HUES64 (cell line): ENCODE measurements around the gene SOCS3.

Source experiments
- H3K27ac ChIP-seq: 2 replicates; pipeline ENCODE4 v1.7.0; 2013; ENCODE audit warnings: low read depth, low read length, inconsistent platforms
- H3K27me3 ChIP-seq: 2 replicates; pipeline ENCODE4 v1.6.1; 2013; ENCODE audit warnings: mild to moderate bottlenecking, low read length; ENCODE audit not compliant: insufficient read depth
- H3K36me3 ChIP-seq: 2 replicates; pipeline ENCODE4 v1.6.1; 2013; ENCODE audit warnings: mild to moderate bottlenecking, low read length; ENCODE audit not compliant: insufficient read depth
- H3K4me1 ChIP-seq: 2 replicates; pipeline ENCODE4 v1.6.1; 2013; ENCODE audit warnings: mild to moderate bottlenecking, low read length, moderate library complexity; ENCODE audit not compliant: insufficient read depth
- H3K4me3 ChIP-seq: 2 replicates; pipeline ENCODE4 v1.5.1; 2013; ENCODE audit warnings: mild to moderate bottlenecking, low read length, moderate library complexity
- H3K9ac ChIP-seq: 2 replicates; pipeline ENCODE4 v1.6.1; 2013; ENCODE audit warnings: mild to moderate bottlenecking, low read depth, low read length
- H3K9me3 ChIP-seq: 2 replicates; pipeline ENCODE4 v1.6.1; 2013; ENCODE audit warnings: low read depth, low read length; ENCODE audit not compliant: insufficient read depth
- WGBS: fragments of 150-250, 120-280 bp; methylation state at CpG from one replicate; pipeline ENCODE4 v1.1.7; 2013; ENCODE audit warnings: missing lambda C conversion rate; 5-methylcytosine and 5-hydroxymethylcytosine counted together

The SOCS3 gene

GRCh38 chr17:78399693-78400144 is 39.8 kb upstream of the SOCS3 start:
- Histone ChIP-seq H3K36me3 (peaks cover 95% of the 10 kb centered on the region), H3K9me3 (no peaks in the 10 kb centered on the region), H3K9ac (no peak overlapping the region), H3K4me1 (no peaks in the 10 kb centered on the region), H3K27ac (no peak overlapping the region), H3K4me3 (no peak overlapping the region), H3K27me3 (no peaks in the 10 kb centered on the region)
- 80% methylated on average over 6 of the region's 6 CpGs for WGBS

GRCh38 chr17:78399028-78399692 is 39.3 kb upstream of the SOCS3 start:
- Histone ChIP-seq H3K27me3 (no peaks in the 10 kb centered on the region), H3K9ac (no peak overlapping the region), H3K4me1 (no peaks in the 10 kb centered on the region), H3K36me3 (peaks cover 90% of the 10 kb centered on the region), H3K27ac (no peak overlapping the region), H3K9me3 (no peaks in the 10 kb centered on the region), H3K4me3 (no peak overlapping the region)
- 87% methylated on average over 28 of the region's 28 CpGs for WGBS

- H3K27me3 ChIP-seq: no peaks in the 10 kb centered on the region
- 95% methylated on average over 3 of the region's 3 CpGs for whole genome bisulfite sequencing
- no peak overlapping the region for H3K4me3 ChIP-seq
- no peak overlapping the region for H3K9ac ChIP-seq
- no peaks in the 10 kb centered on the region for H3K4me1 ChIP-seq
- H3K27ac ChIP-seq: no peak overlapping the region
- peaks cover 86% of the 10 kb centered on the region for H3K36me3 ChIP-seq
- H3K9me3 ChIP-seq: no peaks in the 10 kb centered on the region
Measured at GRCh38 chr17:78398390-78398789, 38.5 kb upstream of the SOCS3 start.

DNA sequence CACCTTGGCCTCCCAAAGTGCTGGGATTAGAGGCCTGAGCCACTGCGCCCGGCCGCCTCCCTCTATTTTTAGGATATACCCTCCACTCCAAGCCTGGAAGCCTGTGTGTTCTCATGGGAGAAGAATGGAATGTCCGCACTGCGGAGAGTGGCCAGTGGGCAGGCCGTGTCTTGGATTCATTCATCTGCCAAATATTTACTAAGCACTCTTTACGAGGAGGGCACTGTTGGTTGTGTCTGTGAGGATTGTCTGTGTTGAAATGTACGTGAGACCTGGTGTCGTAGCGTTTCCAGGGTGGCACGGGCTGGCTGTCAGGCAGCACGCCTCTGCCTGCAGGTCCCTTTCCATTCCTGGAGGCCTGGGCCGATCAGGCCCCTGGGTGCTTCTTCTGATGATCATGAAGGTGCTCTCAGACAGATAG is 37.8 kb upstream of the SOCS3 start:
- H3K9ac ChIP-seq: no peak overlapping the region
- no peaks in the 10 kb centered on the region for H3K4me1 ChIP-seq
- no peaks in the 10 kb centered on the region for H3K27me3 ChIP-seq
- H3K27ac ChIP-seq: no peak overlapping the region
- no peak overlapping the region for H3K4me3 ChIP-seq
- no peaks in the 10 kb centered on the region for H3K9me3 ChIP-seq
- 81% methylated on average over 12 of the region's 13 CpGs for WGBS
- H3K36me3 ChIP-seq: peaks cover 82% of the 10 kb centered on the region

DNA sequence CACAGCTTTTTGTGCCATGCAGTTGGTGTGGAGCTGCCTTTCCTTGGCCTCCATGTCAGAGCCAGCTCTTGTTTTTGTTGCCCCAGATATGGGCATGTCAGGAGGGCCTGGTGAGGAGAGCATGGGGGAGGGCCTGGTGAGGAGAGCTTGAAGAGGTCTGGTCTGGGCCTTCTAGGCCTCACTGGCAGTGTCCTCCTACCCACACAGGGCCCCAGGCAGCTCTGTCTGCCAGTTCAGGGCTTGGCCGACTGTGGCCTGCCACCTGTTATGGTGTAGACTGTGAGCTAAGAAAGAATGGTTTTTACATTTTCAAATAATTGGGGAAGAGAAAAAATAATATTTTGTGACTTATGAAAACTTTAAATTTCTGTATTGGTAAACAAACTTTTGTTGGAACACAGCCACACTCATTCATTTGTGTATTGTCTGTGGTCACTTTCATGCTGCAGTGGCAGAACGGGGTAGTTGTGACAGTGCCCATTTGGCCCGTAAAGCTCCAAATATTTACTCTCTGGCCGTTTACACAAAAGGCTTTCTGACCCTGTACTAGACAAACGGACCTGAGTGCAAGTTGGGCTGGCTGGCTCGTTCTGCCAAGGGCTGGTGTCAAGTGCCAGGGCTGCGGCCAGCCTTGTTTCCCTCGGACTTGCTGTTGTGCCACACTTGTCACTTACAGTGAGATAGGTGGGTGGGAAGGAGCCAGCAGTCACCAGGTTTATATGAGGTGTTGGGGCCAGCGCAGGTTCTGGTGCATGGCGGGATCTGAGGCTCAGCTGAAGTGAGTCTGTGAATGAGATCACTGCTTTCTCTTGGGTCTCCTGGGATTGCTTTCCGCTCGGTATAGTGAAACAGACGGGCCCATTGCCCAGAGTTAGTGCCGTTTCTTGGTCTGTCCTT is 36.8 kb upstream of the SOCS3 start:
- no peak overlapping the region for H3K4me3 ChIP-seq
- H3K4me1 ChIP-seq: peaks cover 4% of the 10 kb centered on the region; the same call in 1 of the 2 replicates
- WGBS: 96% methylated on average over 14 of the region's 14 CpGs
- H3K27ac ChIP-seq: no peak overlapping the region
- H3K9me3 ChIP-seq: no peaks in the 10 kb centered on the region
- no peak overlapping the region for H3K9ac ChIP-seq
- H3K36me3 ChIP-seq: peaks cover 75% of the 10 kb centered on the region
- no peaks in the 10 kb centered on the region for H3K27me3 ChIP-seq

DNA sequence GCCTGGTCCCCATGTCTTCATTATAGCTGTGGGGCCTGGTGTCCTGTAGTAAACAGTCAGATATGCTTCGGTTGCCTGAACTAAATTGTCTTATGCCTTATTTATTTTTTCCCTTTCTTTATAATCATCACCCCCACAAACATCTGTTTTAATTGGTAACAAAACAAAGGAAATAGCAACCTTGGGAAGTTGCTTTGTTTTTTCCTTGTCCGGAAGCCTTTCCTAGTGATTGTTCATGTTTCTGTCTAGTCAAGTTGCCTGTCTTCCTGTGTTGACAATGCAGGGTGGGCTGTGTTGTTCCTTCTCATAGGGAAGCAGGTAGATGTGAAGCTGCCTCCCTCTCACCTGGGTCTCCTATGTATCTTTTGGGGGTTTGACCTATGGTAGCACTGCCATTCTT is 35.3 kb upstream of the SOCS3 start:
- peaks cover 64% of the 10 kb centered on the region for H3K36me3 ChIP-seq
- no peaks in the 10 kb centered on the region for H3K9me3 ChIP-seq
- no peak overlapping the region for H3K9ac ChIP-seq
- H3K27me3 ChIP-seq: no peaks in the 10 kb centered on the region
- H3K27ac ChIP-seq: no peak overlapping the region
- no peak overlapping the region for H3K4me3 ChIP-seq
- WGBS: 94% methylated on average over 2 of the region's 2 CpGs
- H3K4me1 ChIP-seq: peaks cover 11% of the 10 kb centered on the region; the same call in 1 of the 2 replicates

DNA sequence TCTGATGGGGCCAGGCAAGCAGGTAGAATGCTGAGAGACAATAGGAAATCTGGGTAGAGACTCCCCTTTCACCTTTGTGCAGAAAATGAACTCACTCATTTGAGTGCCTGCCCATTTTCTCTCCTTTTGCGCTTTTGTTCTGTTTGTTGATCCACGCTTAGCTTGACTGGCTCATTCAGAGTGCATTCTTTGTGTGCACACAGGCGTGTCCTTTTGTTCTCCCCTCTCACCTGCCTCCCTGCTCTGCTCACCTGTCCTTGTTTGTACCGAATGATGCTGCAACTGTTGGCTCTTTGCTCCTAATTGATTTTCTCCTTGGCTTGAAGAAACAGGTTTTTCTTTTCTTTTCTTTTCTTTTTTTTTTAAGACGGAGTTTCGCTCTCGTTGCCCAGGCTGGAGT is 34.3 kb upstream of the SOCS3 start:
- no peak overlapping the region for H3K4me3 ChIP-seq
- no peaks in the 10 kb centered on the region for H3K27me3 ChIP-seq
- peaks cover 55% of the 10 kb centered on the region for H3K36me3 ChIP-seq
- peaks cover 12% of the 10 kb centered on the region; the same call in 1 of the 2 replicates for H3K4me1 ChIP-seq
- H3K9ac ChIP-seq: no peak overlapping the region
- no peaks in the 10 kb centered on the region for H3K9me3 ChIP-seq
- H3K27ac ChIP-seq: no peak overlapping the region
- WGBS: 95% methylated on average over 7 of the region's 7 CpGs

DNA sequence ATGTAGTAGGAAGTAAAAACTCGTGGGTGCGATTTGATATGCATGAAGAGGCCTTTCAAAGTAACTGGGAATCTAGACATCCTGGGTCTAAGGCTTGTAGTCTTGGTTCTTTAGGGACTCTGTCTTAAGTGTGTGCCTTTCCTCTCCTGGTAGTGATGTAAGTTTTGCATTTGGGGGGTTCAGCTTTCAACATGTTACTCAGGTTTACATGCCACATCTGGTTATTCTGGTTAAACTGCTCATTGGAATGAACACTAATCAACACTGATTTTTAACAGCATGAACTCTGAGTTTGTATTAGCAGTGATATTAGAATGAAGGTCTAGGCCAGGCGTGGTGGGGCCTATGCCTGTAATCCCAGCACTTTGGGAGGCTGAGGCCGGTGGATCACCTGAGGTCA is 33.7 kb upstream of the SOCS3 start:
- Histone ChIP-seq H3K36me3 (peaks cover 49% of the 10 kb centered on the region), H3K9me3 (no peaks in the 10 kb centered on the region), H3K4me1 (peaks cover 16% of the 10 kb centered on the region; the same call in 1 of the 2 replicates), H3K9ac (no peak overlapping the region), H3K27me3 (no peaks in the 10 kb centered on the region), H3K4me3 (no peak overlapping the region), H3K27ac (no peak overlapping the region)
- 93% methylated on average over 4 of the region's 4 CpGs for WGBS

- Histone ChIP-seq H3K4me1 (peaks cover 22% of the 10 kb centered on the region; the same call in 1 of the 2 replicates), H3K27me3 (no peaks in the 10 kb centered on the region), H3K9me3 (no peaks in the 10 kb centered on the region), H3K36me3 (peaks cover 38% of the 10 kb centered on the region), H3K4me3 (no peak overlapping the region), H3K9ac (no peak overlapping the region), H3K27ac (peak overlapping the region; percentile 55; the same call in 1 of the 2 replicates)
- WGBS: 91% methylated on average over 5 of the region's 6 CpGs
Measured at GRCh38 chr17:78392295-78392694, 32.4 kb upstream of the SOCS3 start.

- 85% methylated on average over 4 of the region's 4 CpGs for WGBS
- peak overlapping the region; percentile 18; the same call in 1 of the 2 replicates for H3K27ac ChIP-seq
- H3K36me3 ChIP-seq: peaks cover 34% of the 10 kb centered on the region
- no peaks in the 10 kb centered on the region for H3K27me3 ChIP-seq
- H3K4me3 ChIP-seq: no peak overlapping the region
- no peaks in the 10 kb centered on the region for H3K9me3 ChIP-seq
- peaks cover 22% of the 10 kb centered on the region; the same call in 1 of the 2 replicates for H3K4me1 ChIP-seq
- H3K9ac ChIP-seq: no peak overlapping the region
Measured at GRCh38 chr17:78391843-78392242, 32.0 kb upstream of the SOCS3 start.

GRCh38 chr17:78391051-78391431 is 31.2 kb upstream of the SOCS3 start:
- Histone ChIP-seq H3K9me3 (no peaks in the 10 kb centered on the region), H3K4me1 (peaks cover 28% of the 10 kb centered on the region; the same call in 1 of the 2 replicates), H3K27me3 (no peaks in the 10 kb centered on the region), H3K27ac (no peak overlapping the region), H3K4me3 (no peak overlapping the region), H3K9ac (no peak overlapping the region), H3K36me3 (peaks cover 26% of the 10 kb centered on the region)
- 97% methylated on average over 11 of the region's 11 CpGs for WGBS
